Heart left ventricle (tissue), 13 donors: ENCODE measurements around the gene TRIP4.
"Not testable (repeated sequence)": the region's sequence is repeated elsewhere in the genome, so short reads cannot be mapped to it uniquely, and the experiment has no call there.

Source experiments
- CTCF ChIP-seq, 12 donors: fragments of 200-600 bp; sonication (generic) in 4 of 12; IDR thresholded peaks; one replicate each; pipeline versions ENCODE4 v1.5.0 to v1.8.0; 2018 to 2022; ENCODE audit warnings: antibody characterized with exemption in 12 of 12, mild to moderate bottlenecking in 5 of 12
- POLR2A ChIP-seq, 2 donors: fragments of 450-650 bp; IDR thresholded peaks; one replicate each; pipeline ENCODE4 v1.6.1; 2017; ENCODE audit warnings: antibody characterized with exemption in 2 of 2, mild to moderate bottlenecking in 2 of 2, moderate library complexity in 2 of 2
- donor health status: ischemic (EF 13 %, LVEDD 7.1; RV severe dilation, severe dysfunction).
- donor health status: DM: no; HTN: yes; CAD: no.
- donor health status: DM: no; HTN: no; CAD: no.
- donor health status: ischemic (EF 25% LVEDD 6.9; RV normal size, moderate dysfunction).
- donor health status: ischemic (EF 25% LVEDD 5.7; RV mildly dilated, moderate dysfunction).
- donor health status: ischemic (EF 35%, LVEDD 5.7; RV mildly dilated, moderate dysfunction).
- donor health status: nonischemic (EF 11% LVEDD 7.7; RV severe dilation, severe dysfunction).
- donor health status: DM: yes; HTN: yes; CAD: no.
- donor health status: PGD.
- donor health status: ischemic (EF 29% LVEDD 5.4; RV normal size, mild dysfunction).
- donor health status: nonischemic (EF 23%, LVEDD 6.1; RV moderate dilation, normal function).

- TF ChIP-seq CTCF, POLR2A (IDR thresholded peaks at IDR 0.05): not testable (repeated sequence)
These were observed 4.8 kb downstream of the TRIP4 start for GRCh38 chr15:64392471-64392870.
